Nephron (organoid): ENCODE results near the gene GRM1.

Source experiments
- H3K27ac Mint-ChIP-seq, 3 experiments: 2 replicates each; pipeline ENCODE4 v1.8.0; 2020; ENCODE audit warnings: mixed read lengths in 3 of 3, mild to moderate bottlenecking in 2 of 3, moderate library complexity in 1 of 3
- H3K27me3 Mint-ChIP-seq: 2 replicates; pipeline ENCODE4 v1.8.0; 2021; ENCODE audit warnings: low read depth, mild to moderate bottlenecking, moderate library complexity, mixed read lengths
- H3K36me3 Mint-ChIP-seq: 2 replicates; pipeline ENCODE4 v1.8.0; 2020; ENCODE audit warnings: low read depth, mixed read lengths
- H3K4me1 Mint-ChIP-seq: 2 replicates; pipeline ENCODE4 v1.8.0; 2020; ENCODE audit warnings: mixed read lengths
- H3K4me3 Mint-ChIP-seq, 3 experiments: 2 replicates each; pipeline ENCODE4 v1.8.0; 2020; ENCODE audit warnings: mild to moderate bottlenecking in 3 of 3, mixed read lengths in 3 of 3, moderate library complexity in 2 of 3
- H3K9me3 Mint-ChIP-seq: 2 replicates; pipeline ENCODE4 v1.8.0; 2020; ENCODE audit warnings: mixed read lengths
- CTCF ChIP-seq, 3 experiments: fragments of 200-600 bp; sonication (generic); IDR thresholded peaks; one replicate each; pipeline ENCODE4 v1.5.0; 2021; ENCODE audit warnings: antibody characterized with exemption in 3 of 3; ENCODE audit not compliant: unreplicated experiment in 3 of 3

GRM1 gene

GRCh38 chr6:146149770-146150169 lies 120.9 kb downstream of the GRM1 start:
- peaks cover 4% of the 10 kb centered on the region for H3K4me1 Mint-ChIP-seq
- TF ChIP-seq CTCF (IDR thresholded peaks at IDR 0.05; ENCODE audit: unreplicated experiment in 3 of 3), result no peak
- no peaks in the 10 kb centered on the region for H3K27me3 Mint-ChIP-seq
- H3K36me3 Mint-ChIP-seq, result no peaks in the 10 kb centered on the region
- no peak overlapping the region for H3K27ac Mint-ChIP-seq
- H3K4me3 Mint-ChIP-seq, result no peak overlapping the region
- H3K9me3 Mint-ChIP-seq, result no peaks in the 10 kb centered on the region

- Mint-ChIP-seq H3K4me1 (peaks cover 4% of the 10 kb centered on the region), H3K4me3 (no peak overlapping the region), H3K27ac (no peak overlapping the region), H3K36me3 (no peaks in the 10 kb centered on the region), H3K9me3 (no peaks in the 10 kb centered on the region), H3K27me3 (no peaks in the 10 kb centered on the region)
- TF ChIP-seq CTCF (IDR thresholded peaks at IDR 0.05; ENCODE audit: unreplicated experiment in 3 of 3), result no peak
Measured at GRCh38 chr6:146153040-146153758, 124.3 kb downstream of the GRM1 start.

- H3K27ac Mint-ChIP-seq, result no peak overlapping the region
- no peaks in the 10 kb centered on the region for H3K36me3 Mint-ChIP-seq
- no peak for TF ChIP-seq CTCF (IDR thresholded peaks at IDR 0.05; ENCODE audit: unreplicated experiment in 3 of 3)
- H3K27me3 Mint-ChIP-seq, result no peaks in the 10 kb centered on the region
- no peaks in the 10 kb centered on the region for H3K9me3 Mint-ChIP-seq
- no peak overlapping the region for H3K4me3 Mint-ChIP-seq
- H3K4me1 Mint-ChIP-seq, result peaks cover 4% of the 10 kb centered on the region
Measured at GRCh38 chr6:146154197-146154596, 125.3 kb downstream of the GRM1 start.

GRCh38 chr6:146161664-146162063 lies 132.8 kb downstream of the GRM1 start:
- H3K4me3 Mint-ChIP-seq, result no peak overlapping the region
- H3K9me3 Mint-ChIP-seq, result no peaks in the 10 kb centered on the region
- no peak for TF ChIP-seq CTCF (IDR thresholded peaks at IDR 0.05; ENCODE audit: unreplicated experiment in 3 of 3)
- no peaks in the 10 kb centered on the region for H3K36me3 Mint-ChIP-seq
- H3K27ac Mint-ChIP-seq, result no peak overlapping the region
- no peaks in the 10 kb centered on the region for H3K27me3 Mint-ChIP-seq
- no peaks in the 10 kb centered on the region for H3K4me1 Mint-ChIP-seq

- peaks cover 21% of the 10 kb centered on the region for H3K9me3 Mint-ChIP-seq
- no peak overlapping the region for H3K27ac Mint-ChIP-seq
- no peaks in the 10 kb centered on the region for H3K27me3 Mint-ChIP-seq
- H3K4me1 Mint-ChIP-seq, result no peaks in the 10 kb centered on the region
- H3K36me3 Mint-ChIP-seq, result no peaks in the 10 kb centered on the region
- no peak overlapping the region for H3K4me3 Mint-ChIP-seq
- no peak for TF ChIP-seq CTCF (IDR thresholded peaks at IDR 0.05; ENCODE audit: unreplicated experiment in 3 of 3)
Measured at GRCh38 chr6:146169872-146170271, 141.0 kb downstream of the GRM1 start.

GRCh38 chr6:146177785-146178184 lies 148.9 kb downstream of the GRM1 start:
- Mint-ChIP-seq H3K4me3 (no peak overlapping the region), H3K36me3 (no peaks in the 10 kb centered on the region), H3K9me3 (no peaks in the 10 kb centered on the region), H3K27me3 (no peaks in the 10 kb centered on the region), H3K27ac (no peak overlapping the region), H3K4me1 (no peaks in the 10 kb centered on the region)
- TF ChIP-seq CTCF (IDR thresholded peaks at IDR 0.05; ENCODE audit: unreplicated experiment in 3 of 3), result no peak
